Activated CD8-positive, alpha-beta memory T cell treated with anti-CD3 and anti-CD28 coated beads for 4 hours (primary cell): ENCODE results near the gene MOB1A.

Experiments
- DNase-seq, 2 donors: peaks; one replicate each; pipeline ENCODE4 v3.0.0-alpha.2; 2020; ENCODE audit warnings: low read depth in 2 of 2

The MOB1A gene

GRCh38 chr2:74103763-74104162, 74.9 kb downstream of the MOB1A start:
- DNase-seq = no peak
